Activated naive CD8-positive, alpha-beta T cell (primary cell): ENCODE data around the gene MARCHF9.

ENCODE experiments used
- H3K27ac Mint-ChIP-seq: one replicate; pipeline ENCODE4 v1.8.0; 2021; ENCODE audit warnings: mixed read lengths
- H3K27me3 Mint-ChIP-seq: one replicate; pipeline ENCODE4 v1.8.0; 2021; ENCODE audit warnings: mixed read lengths
- H3K36me3 Mint-ChIP-seq: one replicate; pipeline ENCODE4 v1.8.0; 2021; ENCODE audit warnings: mixed read lengths
- H3K4me1 Mint-ChIP-seq: one replicate; pipeline ENCODE4 v1.8.0; 2021; ENCODE audit warnings: low read depth, mixed read lengths
- H3K4me3 Mint-ChIP-seq: one replicate; pipeline ENCODE4 v1.8.0; 2021; ENCODE audit warnings: mild to moderate bottlenecking, mixed read lengths
- H3K9me3 Mint-ChIP-seq: one replicate; pipeline ENCODE4 v1.8.0; 2021; ENCODE audit warnings: low read depth, mixed read lengths

The MARCHF9 gene

GRCh38 chr12:57800965-57801364 lies 46.1 kb downstream of the MARCHF9 start:
- Mint-ChIP-seq H3K36me3 (peaks cover 3% of the 10 kb centered on the region), H3K9me3 (no peaks in the 10 kb centered on the region), H3K4me3 (no peak overlapping the region), H3K27me3 (no peaks in the 10 kb centered on the region), H3K27ac (no peak overlapping the region), H3K4me1 (peaks cover 1% of the 10 kb centered on the region)

DNA sequence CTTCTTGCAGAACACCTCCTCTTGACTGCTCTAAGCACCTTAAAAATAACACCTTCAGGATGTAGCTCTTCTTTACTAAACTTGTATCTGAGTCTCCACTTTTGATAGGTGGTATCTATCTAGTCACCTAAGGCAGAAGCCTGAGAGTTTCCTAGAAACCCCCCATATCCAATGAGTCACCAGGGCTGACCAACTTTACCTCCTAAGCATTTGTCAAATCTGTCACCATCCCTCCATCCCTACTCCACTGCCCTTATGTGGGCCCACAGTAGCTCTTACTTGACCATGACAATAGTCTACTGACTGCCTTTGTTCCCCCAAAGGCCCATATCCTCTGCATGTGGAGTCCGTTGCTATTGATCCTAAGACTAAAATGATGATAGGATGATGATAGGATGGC lies 47.7 kb downstream of the MARCHF9 start:
- H3K9me3 Mint-ChIP-seq: no peaks in the 10 kb centered on the region
- H3K27ac Mint-ChIP-seq: no peak overlapping the region
- no peak overlapping the region for H3K4me3 Mint-ChIP-seq
- H3K36me3 Mint-ChIP-seq: peaks cover 3% of the 10 kb centered on the region
- H3K27me3 Mint-ChIP-seq: no peaks in the 10 kb centered on the region
- H3K4me1 Mint-ChIP-seq: no peaks in the 10 kb centered on the region

DNA sequence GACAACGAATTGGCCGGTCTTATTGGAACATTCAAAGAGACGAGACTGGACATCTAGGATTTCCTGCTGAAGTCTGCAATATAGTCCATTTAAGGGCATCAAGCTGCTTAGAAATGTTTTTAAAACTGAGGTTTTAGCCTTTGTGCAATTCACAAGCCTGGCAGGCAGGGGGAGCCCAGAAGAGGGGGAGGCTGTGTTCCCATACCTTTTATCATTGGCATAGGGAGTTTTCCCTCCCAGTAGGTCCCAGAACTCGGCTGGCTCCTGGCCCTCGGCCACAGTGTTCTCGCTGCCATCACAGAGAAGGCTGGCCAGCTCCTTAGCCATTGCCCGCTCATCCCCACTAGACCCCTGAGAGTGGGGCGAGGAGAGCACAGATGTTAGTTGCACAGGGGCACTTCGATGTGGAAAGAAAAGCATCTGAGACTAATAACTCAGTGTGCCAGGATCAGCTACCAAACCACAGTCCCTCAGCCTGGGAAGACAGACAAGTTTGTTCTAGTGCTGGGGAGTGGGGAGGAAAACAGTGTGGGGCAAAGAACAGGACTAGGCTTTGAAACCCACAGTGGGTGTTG lies 48.5 kb downstream of the MARCHF9 start:
- Mint-ChIP-seq H3K9me3 (no peaks in the 10 kb centered on the region), H3K4me1 (no peaks in the 10 kb centered on the region), H3K27me3 (no peaks in the 10 kb centered on the region), H3K4me3 (no peak overlapping the region), H3K27ac (no peak overlapping the region), H3K36me3 (peaks cover 2% of the 10 kb centered on the region)

GRCh38 chr12:57806677-57807076 lies 51.8 kb downstream of the MARCHF9 start:
- H3K4me1 Mint-ChIP-seq: no peaks in the 10 kb centered on the region
- H3K36me3 Mint-ChIP-seq: peaks cover 2% of the 10 kb centered on the region
- H3K9me3 Mint-ChIP-seq: no peaks in the 10 kb centered on the region
- no peak overlapping the region for H3K4me3 Mint-ChIP-seq
- no peaks in the 10 kb centered on the region for H3K27me3 Mint-ChIP-seq
- no peak overlapping the region for H3K27ac Mint-ChIP-seq

- Mint-ChIP-seq H3K4me1 (no peaks in the 10 kb centered on the region), H3K36me3 (peaks cover 4% of the 10 kb centered on the region), H3K4me3 (no peak overlapping the region), H3K27ac (no peak overlapping the region), H3K27me3 (no peaks in the 10 kb centered on the region), H3K9me3 (no peaks in the 10 kb centered on the region)
These were observed 52.4 kb downstream of the MARCHF9 start for GRCh38 chr12:57807285-57807684.

DNA sequence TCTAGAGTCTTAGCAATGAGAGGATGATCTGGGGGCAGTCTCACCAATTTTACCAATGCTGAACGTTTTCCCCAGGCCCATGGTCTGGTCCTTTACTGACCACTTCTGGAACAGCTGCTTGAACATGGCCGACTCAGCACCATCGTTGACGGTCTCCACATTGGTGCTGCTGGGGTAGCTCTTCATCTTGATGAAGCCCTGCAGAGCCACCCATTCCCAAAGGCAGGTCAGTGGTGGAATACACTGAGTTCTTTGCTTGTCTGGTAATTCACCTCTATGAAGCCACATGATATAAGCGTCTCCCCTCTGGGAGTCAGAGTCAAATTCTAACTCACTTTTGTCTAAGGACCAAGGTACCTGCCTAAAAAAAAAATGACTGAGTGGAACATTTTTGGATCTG lies 53.4 kb downstream of the MARCHF9 start:
- Mint-ChIP-seq H3K4me3 (no peak overlapping the region), H3K4me1 (no peaks in the 10 kb centered on the region), H3K36me3 (peaks cover 2% of the 10 kb centered on the region), H3K9me3 (no peaks in the 10 kb centered on the region), H3K27ac (no peak overlapping the region), H3K27me3 (no peaks in the 10 kb centered on the region)

- no peak overlapping the region for H3K27ac Mint-ChIP-seq
- H3K4me3 Mint-ChIP-seq: no peak overlapping the region
- H3K27me3 Mint-ChIP-seq: no peaks in the 10 kb centered on the region
These were observed 54.5 kb downstream of the MARCHF9 start for GRCh38 chr12:57809425-57809824.

More at GRCh38 chr12:57809425-57809824, 54.5 kb downstream of the MARCHF9 start:
- peaks cover 2% of the 10 kb centered on the region for H3K36me3 Mint-ChIP-seq
- H3K9me3 Mint-ChIP-seq: no peaks in the 10 kb centered on the region
- peaks cover under 1% of the 10 kb centered on the region for H3K4me1 Mint-ChIP-seq
